Endodermal cell (in vitro differentiated cells): ENCODE data around the gene ZNF423. TPM values are rescaled to one million over a fixed set of nuclear protein-coding genes. Genes with fewer than 3 reads are reported as not detected.

ENCODE experiments used
- DNase-seq: peaks from one replicate; pipeline ENCODE4 v3.0.0-alpha.2; 2017
- H3K27ac ChIP-seq: 2 replicates; pipeline ENCODE4 v1.5.1; 2013; ENCODE audit warnings: mild to moderate bottlenecking, low read depth, low read length, moderate library complexity
- H3K27me3 ChIP-seq: 2 replicates; pipeline ENCODE4 v1.6.1; 2013; ENCODE audit warnings: mild to moderate bottlenecking, low read length, moderate library complexity; ENCODE audit not compliant: insufficient read depth, control insufficient read depth, poor library complexity, severe bottlenecking
- H3K36me3 ChIP-seq: 2 replicates; pipeline ENCODE4 v1.7.0; 2013; ENCODE audit warnings: mild to moderate bottlenecking, low read length, moderate library complexity; ENCODE audit not compliant: control insufficient read depth, insufficient read depth
- H3K4me1 ChIP-seq: one replicate; pipeline ENCODE4 v1.7.0; 2013; ENCODE audit warnings: low read length; ENCODE audit not compliant: control insufficient read depth, insufficient read depth
- H3K4me3 ChIP-seq: 2 replicates; pipeline ENCODE4 v1.5.1; 2013; ENCODE audit warnings: mild to moderate bottlenecking, low read length, moderate library complexity
- H3K9ac ChIP-seq: 2 replicates; pipeline ENCODE4 v1.6.1; 2013; ENCODE audit warnings: mild to moderate bottlenecking, low read length, moderate library complexity; ENCODE audit not compliant: poor library complexity, severe bottlenecking; ENCODE audit errors: extremely low read depth
- H3K9me3 ChIP-seq: 2 replicates; pipeline ENCODE4 v1.6.1; 2013; ENCODE audit warnings: mild to moderate bottlenecking, low read length, moderate library complexity; ENCODE audit not compliant: control insufficient read depth
- H3K27ac Mint-ChIP-seq: 2 replicates; pipeline ENCODE4 v1.8.0; 2020; ENCODE audit warnings: mixed read lengths
- H3K27me3 Mint-ChIP-seq: 2 replicates; pipeline ENCODE4 v1.8.0; 2021; ENCODE audit warnings: mild to moderate bottlenecking, mixed read lengths; ENCODE audit not compliant: insufficient read depth
- H3K36me3 Mint-ChIP-seq: 2 replicates; pipeline ENCODE4 v1.8.0; 2020; ENCODE audit warnings: low read depth, mixed read lengths
- H3K4me1 Mint-ChIP-seq: 2 replicates; pipeline ENCODE4 v1.8.0; 2020; ENCODE audit warnings: mixed read lengths
- H3K4me3 Mint-ChIP-seq: 2 replicates; pipeline ENCODE4 v1.8.0; 2020; ENCODE audit warnings: mild to moderate bottlenecking, moderate library complexity, mixed read lengths
- H3K9me3 Mint-ChIP-seq: 2 replicates; pipeline ENCODE4 v1.8.0; 2020; ENCODE audit warnings: mild to moderate bottlenecking, mixed read lengths
- CTCF ChIP-seq: fragments of 200-600 bp; sonication (generic); conservative IDR thresholded peaks from 2 replicates; pipeline ENCODE4 v1.5.0; 2021; ENCODE audit warnings: antibody characterized with exemption, mild to moderate bottlenecking
- WGBS, 2 experiments: methylation state at CpG; one replicate each; pipeline versions ENCODE4 v1.1.5 to v1.1.7; 2013; ENCODE audit warnings: missing lambda C conversion rate in 2 of 2, mixed read lengths in 1 of 2; ENCODE audit not compliant: insufficient coverage in 1 of 2, insufficient read length in 1 of 2; 5-methylcytosine and 5-hydroxymethylcytosine counted together
- total RNA-seq, 2 donors: library from RNA; stranded (reverse); fragmentation: NEBNext Ultra II Directional in 1 of 2; extraction: Animal tissue kit (Norgen Biotek cat#: 25700) in 1 of 2; gene quantifications; 2 replicates in 1 of 2; 3 replicates in 1 of 2; pipeline ENCODE4 v1.2.1, GENCODE V29; 2021

ZNF423 gene
- total RNA-seq, 2 donors from 2014 or later: 30.3 to 41.9 TPM

GRCh38 chr16:49586466-49587450, 269.2 kb downstream of the ZNF423 start:
- no peak for TF ChIP-seq CTCF
- Mint-ChIP-seq H3K27ac (peak overlapping the region; percentile 76), H3K4me3 (no peak overlapping the region)

GRCh38 chr16:49585143-49585832, 270.6 kb downstream of the ZNF423 start:
- Mint-ChIP-seq H3K4me3 (no peak overlapping the region), H3K4me1 (peaks cover 48% of the 10 kb centered on the region), H3K36me3 (no peaks in the 10 kb centered on the region), H3K27me3 (no peaks in the 10 kb centered on the region), H3K9me3 (no peaks in the 10 kb centered on the region), H3K27ac (no peak overlapping the region)
- Histone ChIP-seq H3K36me3 (no peaks in the 10 kb centered on the region), H3K27me3 (no peaks in the 10 kb centered on the region), H3K4me1 (peaks cover 32% of the 10 kb centered on the region), H3K27ac (no peak overlapping the region), H3K4me3 (no peak overlapping the region), H3K9ac (no peak overlapping the region), H3K9me3 (no peaks in the 10 kb centered on the region)
- DNase-seq: no peak
- 93 to 100% methylated on average over 2 to 9 of the region's 11 CpGs for WGBS, 2 experiments
- no peak for TF ChIP-seq CTCF

More at GRCh38 chr16:49586466-49587450, 269.2 kb downstream of the ZNF423 start:
- H3K27me3 Mint-ChIP-seq: no peaks in the 10 kb centered on the region
- DNase-seq: peak; percentile 43
- Histone ChIP-seq H3K9ac (no peak overlapping the region), H3K27me3 (no peaks in the 10 kb centered on the region), H3K4me3 (no peak overlapping the region), H3K9me3 (no peaks in the 10 kb centered on the region), H3K27ac (peak overlapping the region; percentile 2), H3K4me1 (peaks cover 30% of the 10 kb centered on the region), H3K36me3 (no peaks in the 10 kb centered on the region)
- WGBS, 2 experiments: 90 to 93% methylated on average over 24 to 28 of the region's 28 CpGs
- no peaks in the 10 kb centered on the region for H3K36me3 Mint-ChIP-seq
- H3K9me3 Mint-ChIP-seq: no peaks in the 10 kb centered on the region
- peaks cover 45% of the 10 kb centered on the region for H3K4me1 Mint-ChIP-seq

- peaks cover 42% of the 10 kb centered on the region for H3K4me1 Mint-ChIP-seq
Measured at GRCh38 chr16:49583911-49584310, 272.0 kb downstream of the ZNF423 start.

More at GRCh38 chr16:49583911-49584310, 272.0 kb downstream of the ZNF423 start:
- H3K27me3 ChIP-seq: no peaks in the 10 kb centered on the region
- Mint-ChIP-seq H3K4me3 (no peak overlapping the region), H3K27me3 (no peaks in the 10 kb centered on the region), H3K27ac (peak overlapping the region; percentile 8), H3K36me3 (no peaks in the 10 kb centered on the region), H3K9me3 (no peaks in the 10 kb centered on the region)
- no peak overlapping the region for H3K27ac ChIP-seq
- no peaks in the 10 kb centered on the region for H3K36me3 ChIP-seq
- no peak for TF ChIP-seq CTCF
- WGBS, 2 experiments: 43 to 55% methylated on average over 3 of the region's 3 CpGs
- H3K4me3 ChIP-seq: peak overlapping the region; percentile 30
- H3K4me1 ChIP-seq: peaks cover 29% of the 10 kb centered on the region
- H3K9me3 ChIP-seq: no peaks in the 10 kb centered on the region
- DNase-seq: no peak
- peak overlapping the region; percentile 9 for H3K9ac ChIP-seq
